SIG-M5 treated with dmso at 0.1 percent for 504 hours (cell line): ENCODE results near the gene SLC9C2.
"Not testable (repeated sequence)": the region's sequence is repeated elsewhere in the genome, so short reads cannot be mapped to it uniquely, and the experiment has no call there.

Experiments used
- DNase-seq: peaks from one replicate; lab custom pipeline; 2025; ENCODE audit not compliant: unreplicated experiment; lab: John Stamatoyannopoulos, UW

Gene SLC9C2

GRCh38 chr1:173603056-173603591 lies at the start of gene SLC9C2:
Gene SLC9C2 (minus strand): TSS chr1:173603072. CDS start chr1:173601776, 1,296 bp downstream.
- DNase-seq, result peak; percentile 78

- DNase-seq, result no peak
Observed at GRCh38 chr1:173648880-173649605, 46.2 kb upstream of the SLC9C2 start.

- DNase-seq, result no peak
Observed at GRCh38 chr1:173646656-173647055, 43.8 kb upstream of the SLC9C2 start.

- not testable (repeated sequence) for DNase-seq
Observed at GRCh38 chr1:173642450-173643139, 39.7 kb upstream of the SLC9C2 start.

- no peak for DNase-seq
Observed at GRCh38 chr1:173639102-173639501, 36.2 kb upstream of the SLC9C2 start.

- DNase-seq, result no peak
Observed at GRCh38 chr1:173638043-173639021, 35.5 kb upstream of the SLC9C2 start.

GRCh38 chr1:173637236-173638042 lies 34.6 kb upstream of the SLC9C2 start:
- DNase-seq, result not testable (repeated sequence)

GRCh38 chr1:173635116-173635515 lies 32.2 kb upstream of the SLC9C2 start, which contains the start of gene TEX50:
Gene TEX50 (plus strand): TSS chr1:173635338. CDS start chr1:173635522, 184 bp downstream.
- no peak for DNase-seq

GRCh38 chr1:173628888-173629287 lies 26.0 kb upstream of the SLC9C2 start:
- DNase-seq, result no peak

- DNase-seq, result no peak
Observed at GRCh38 chr1:173627269-173627668, 24.4 kb upstream of the SLC9C2 start.

- DNase-seq, result no peak
Observed at GRCh38 chr1:173616859-173617258, 14.0 kb upstream of the SLC9C2 start.

- DNase-seq, result not testable (repeated sequence)
Observed at GRCh38 chr1:173613086-173613485, 10.2 kb upstream of the SLC9C2 start.

- DNase-seq, result no peak
Observed at GRCh38 chr1:173608503-173609216, 5.8 kb upstream of the SLC9C2 start.

GRCh38 chr1:173601588-173601987 lies 1.3 kb downstream of the SLC9C2 start:
- DNase-seq, result no peak

GRCh38 chr1:173596097-173596825 lies 6.6 kb downstream of the SLC9C2 start:
- DNase-seq, result no peak

GRCh38 chr1:173591138-173591537 lies 11.7 kb downstream of the SLC9C2 start:
- DNase-seq, result not testable (repeated sequence)

GRCh38 chr1:173590557-173590956 lies 12.3 kb downstream of the SLC9C2 start:
- no peak for DNase-seq

GRCh38 chr1:173581383-173582079 lies 21.3 kb downstream of the SLC9C2 start:
- DNase-seq, result no peak
